Ishikawa (cell line): ENCODE results near the gene PRPSAP2.

Experiments used
- CEBPB ChIP-seq: IDR thresholded peaks from 2 replicates; pipeline ENCODE4 v1.6.1; 2012
- CREB1 ChIP-seq: IDR thresholded peaks from 2 replicates; pipeline ENCODE4 v1.6.1; 2012; ENCODE audit warnings: low read depth
- EGR1 ChIP-seq: IDR thresholded peaks from 2 replicates; pipeline ENCODE4 v1.6.1; 2012
- EP300 ChIP-seq: IDR thresholded peaks from 2 replicates; pipeline ENCODE4 v1.6.1; 2012; ENCODE audit warnings: borderline replicate concordance
- FOXM1 ChIP-seq: IDR thresholded peaks from 2 replicates; pipeline ENCODE4 v1.6.1; 2012; ENCODE audit warnings: low read depth, borderline replicate concordance
- MAX ChIP-seq: IDR thresholded peaks from 2 replicates; pipeline ENCODE4 v1.6.1; 2012
- NFIC ChIP-seq: IDR thresholded peaks from 2 replicates; pipeline ENCODE4 v1.6.1; 2012
- RAD21 ChIP-seq: IDR thresholded peaks from 2 replicates; pipeline ENCODE4 v1.6.1; 2012; ENCODE audit warnings: low read depth
- REST ChIP-seq: IDR thresholded peaks from 2 replicates; pipeline ENCODE4 v1.6.1; 2012; ENCODE audit warnings: low read depth, mild to moderate bottlenecking
- TAF1 ChIP-seq: IDR thresholded peaks from 2 replicates; pipeline ENCODE4 v1.6.1; 2012; ENCODE audit warnings: low read depth, mild to moderate bottlenecking
- TCF12 ChIP-seq: IDR thresholded peaks from 2 replicates; pipeline ENCODE4 v1.6.1; 2012; ENCODE audit warnings: low read depth
- TEAD4 ChIP-seq: IDR thresholded peaks from 2 replicates; pipeline ENCODE4 v1.6.1; 2012
- USF1 ChIP-seq: IDR thresholded peaks from 2 replicates; pipeline ENCODE4 v1.6.1; 2012
- YY1 ChIP-seq: IDR thresholded peaks from 2 replicates; pipeline ENCODE4 v1.6.1; 2012; ENCODE audit warnings: low read depth
- ZBTB7A ChIP-seq: IDR thresholded peaks from 2 replicates; pipeline ENCODE4 v1.6.1; 2012; ENCODE audit warnings: low read depth

PRPSAP2 gene

GRCh38 chr17:18862011-18862410 is 4.1 kb downstream of the PRPSAP2 start:
- no peak for TF ChIP-seq RAD21
- TF ChIP-seq EP300, result no peak

- TF ChIP-seq NFIC, result peak; percentile 74
Observed at GRCh38 chr17:18864996-18865395, 7.1 kb downstream of the PRPSAP2 start.

GRCh38 chr17:18866866-18867813 is 9.2 kb downstream of the PRPSAP2 start:
- TF ChIP-seq RAD21, result no peak
- TF ChIP-seq NFIC, result no peak
- TF ChIP-seq MAX, result no peak
- no peak for TF ChIP-seq USF1
- no peak for TF ChIP-seq REST
- TF ChIP-seq YY1, result no peak
- no peak for TF ChIP-seq EP300
- no peak for TF ChIP-seq CREB1
- no peak for TF ChIP-seq ZBTB7A
- TF ChIP-seq TAF1, result no peak
- no peak for TF ChIP-seq CEBPB
- no peak for TF ChIP-seq TCF12
- no peak for TF ChIP-seq TEAD4
- no peak for TF ChIP-seq EGR1
- TF ChIP-seq FOXM1, result no peak

- no peak for TF ChIP-seq EP300
- no peak for TF ChIP-seq NFIC
- no peak for TF ChIP-seq ZBTB7A
- no peak for TF ChIP-seq REST
- no peak for TF ChIP-seq RAD21
- no peak for TF ChIP-seq CEBPB
- TF ChIP-seq EGR1, result no peak
- no peak for TF ChIP-seq CREB1
- no peak for TF ChIP-seq FOXM1
- no peak for TF ChIP-seq YY1
- no peak for TF ChIP-seq USF1
- no peak for TF ChIP-seq TAF1
Observed at GRCh38 chr17:18877104-18877645, 19.2 kb downstream of the PRPSAP2 start.

- TF ChIP-seq EGR1 (no peak), TEAD4 (no peak), TAF1 (no peak), ZBTB7A (no peak), FOXM1 (no peak), EP300 (no peak), TCF12 (no peak)
Observed at GRCh38 chr17:18888766-18889290, 30.9 kb downstream of the PRPSAP2 start.

- TF ChIP-seq RAD21, result no peak
- no peak for TF ChIP-seq TCF12
- no peak for TF ChIP-seq TEAD4
- no peak for TF ChIP-seq YY1
- TF ChIP-seq MAX, result no peak
- no peak for TF ChIP-seq FOXM1
- no peak for TF ChIP-seq EGR1
Observed at GRCh38 chr17:18889658-18890057, 31.7 kb downstream of the PRPSAP2 start.
